Liver (tissue), 9 donors: ENCODE measurements around the gene BLVRA. TPM values are rescaled to one million over a fixed set of nuclear protein-coding genes. Genes with fewer than 3 reads are reported as not detected.

ENCODE experiments used
- DNase-seq: peaks from one replicate; pipeline ENCODE4 v3.0.0-alpha.2; 2017; ENCODE audit warnings: low spot score
- H3K27ac ChIP-seq, 2 donors: one replicate each; pipeline ENCODE4 v1.7.0; 2013; ENCODE audit warnings: inconsistent platforms in 2 of 2, low read length in 2 of 2, control low read depth in 1 of 2, low read depth in 1 of 2, mild to moderate bottlenecking in 1 of 2
- H3K27me3 ChIP-seq, 4 donors: one replicate each; pipeline versions ENCODE4 v1.6.1 to v1.7.0; 2013; ENCODE audit warnings: low read length in 3 of 4, inconsistent platforms in 1 of 4, mild to moderate bottlenecking in 1 of 4, moderate library complexity in 1 of 4; ENCODE audit not compliant: control insufficient read depth in 4 of 4, insufficient read depth in 4 of 4
- H3K36me3 ChIP-seq, 4 donors: one replicate each; pipeline versions ENCODE4 v1.6.1 to v1.7.0; 2013; ENCODE audit warnings: low read length in 3 of 4, mild to moderate bottlenecking in 3 of 4, low read depth in 1 of 4, moderate library complexity in 1 of 4; ENCODE audit not compliant: control insufficient read depth in 4 of 4, insufficient read depth in 3 of 4
- H3K4me1 ChIP-seq, 4 donors: one replicate each; pipeline versions ENCODE4 v1.6.1 to v1.7.0; 2013; ENCODE audit warnings: low read length in 3 of 4, mild to moderate bottlenecking in 3 of 4, moderate library complexity in 1 of 4; ENCODE audit not compliant: control insufficient read depth in 4 of 4, insufficient read depth in 4 of 4
- H3K4me3 ChIP-seq, 3 donors: one replicate each; pipeline versions ENCODE4 v1.6.1 to v1.7.0; 2013; ENCODE audit warnings: low read length in 3 of 3, control low read depth in 1 of 3, low read depth in 1 of 3, mild to moderate bottlenecking in 1 of 3
- H3K9ac ChIP-seq, 2 donors: one replicate each; pipeline ENCODE4 v1.7.0; 2013; ENCODE audit warnings: low read length in 2 of 2, mild to moderate bottlenecking in 2 of 2, moderate library complexity in 2 of 2, control low read depth in 1 of 2, low read depth in 1 of 2
- H3K9me3 ChIP-seq, 4 donors: one replicate each; pipeline versions ENCODE4 v1.6.1 to v1.7.0; 2013; ENCODE audit warnings: low read length in 3 of 4; ENCODE audit not compliant: control insufficient read depth in 4 of 4
- EGR1 ChIP-seq, 2 donors: IDR thresholded peaks; 2 replicates each; pipeline ENCODE4 v1.6.1; 2016 to 2018; ENCODE audit warnings: antibody characterized with exemption in 2 of 2, low read depth in 2 of 2
- FOXA2 ChIP-seq: IDR thresholded peaks from 2 replicates; pipeline ENCODE4 v1.6.1; 2016; ENCODE audit warnings: antibody characterized with exemption
- HNF4A ChIP-seq, 2 donors: conservative IDR thresholded peaks; 2 replicates each; pipeline ENCODE4 v1.6.1; 2016; ENCODE audit warnings: antibody characterized with exemption in 2 of 2, mild to moderate bottlenecking in 2 of 2
- HNF4G ChIP-seq: IDR thresholded peaks from 2 replicates; pipeline ENCODE4 v1.6.1; 2016; ENCODE audit warnings: antibody characterized with exemption
- JUND ChIP-seq, 2 donors: IDR thresholded peaks; 2 replicates each; pipeline ENCODE4 v1.6.1; 2016; ENCODE audit warnings: antibody characterized with exemption in 2 of 2
- RAD21 ChIP-seq, 2 donors: IDR thresholded peaks; 2 replicates each; pipeline ENCODE4 v1.6.1; 2016; ENCODE audit warnings: antibody characterized with exemption in 2 of 2, mild to moderate bottlenecking in 2 of 2
- RXRA ChIP-seq, 2 donors: IDR thresholded peaks; 2 replicates each; pipeline ENCODE4 v1.6.1; 2017 to 2018; ENCODE audit warnings: antibody characterized with exemption in 2 of 2, mild to moderate bottlenecking in 1 of 2
- SP1 ChIP-seq: IDR thresholded peaks from 2 replicates; pipeline ENCODE4 v1.6.1; 2018; ENCODE audit warnings: antibody characterized with exemption, mild to moderate bottlenecking
- TAF1 ChIP-seq: conservative IDR thresholded peaks from 2 replicates; pipeline ENCODE4 v1.6.1; 2016; ENCODE audit warnings: antibody characterized with exemption, mild to moderate bottlenecking
- YY1 ChIP-seq: IDR thresholded peaks from 2 replicates; pipeline ENCODE4 v1.6.1; 2016; ENCODE audit warnings: antibody characterized with exemption, mild to moderate bottlenecking
- WGBS: extraction: QIAGEN DNeasy Blood & Tissue Kit; methylation state at CpG from one replicate; pipeline ENCODE4 v1.1.7; 2013; 5-methylcytosine and 5-hydroxymethylcytosine counted together
- polyA plus RNA-seq, 2 donors: library from polyadenylated mRNA; stranded (reverse) in 1 of 2; unstranded in 1 of 2; fragments of 200-250 nt in 1 of 2; fragments of >200 nt in 1 of 2; fragmentation: Nextera tagmentation in 1 of 2; extraction: Ambion mirVana in 1 of 2; gene quantifications; one replicate each; pipeline versions ENCODE4 v1.2.1 to v1.2.3, GENCODE V29; 2013 to 2015
- total RNA-seq, 2 donors: library from RNA; depleted of rRNA; stranded (reverse); fragments of >200 nt; gene quantifications; one replicate each; pipeline ENCODE4 v1.2.3, GENCODE V29; 2014
- TF ChIP-seq, protein P1 (sequence below): fragments of 150-350 bp; IDR thresholded peaks from 2 replicates; pipeline ENCODE4 v1.5.1; 2017; ENCODE audit warnings: improper control_type of control experiment, low read depth, low read length; ENCODE audit not compliant: missing input control
- TF ChIP-seq, protein P2 (sequence below): IDR thresholded peaks from 2 replicates; pipeline ENCODE4 v1.6.1; 2016; ENCODE audit warnings: antibody characterized with exemption
- TF ChIP-seq, protein P3 (sequence below): IDR thresholded peaks from 2 replicates; pipeline ENCODE4 v1.6.1; 2016; ENCODE audit warnings: antibody characterized with exemption, mild to moderate bottlenecking
- TF ChIP-seq, protein P4 (sequence below): IDR thresholded peaks from 2 replicates; pipeline ENCODE4 v1.6.1; 2016; ENCODE audit warnings: antibody characterized with exemption
- donor health status: healthy.
- donor health status: healthy.
- donor health status: healthy.
- donor health status: healthy.
- donor health status: healthy.

BLVRA gene
- total and polyA plus RNA-seq, 4 donors = 5.1 to 23.5 (median 6.8) TPM

DNA sequence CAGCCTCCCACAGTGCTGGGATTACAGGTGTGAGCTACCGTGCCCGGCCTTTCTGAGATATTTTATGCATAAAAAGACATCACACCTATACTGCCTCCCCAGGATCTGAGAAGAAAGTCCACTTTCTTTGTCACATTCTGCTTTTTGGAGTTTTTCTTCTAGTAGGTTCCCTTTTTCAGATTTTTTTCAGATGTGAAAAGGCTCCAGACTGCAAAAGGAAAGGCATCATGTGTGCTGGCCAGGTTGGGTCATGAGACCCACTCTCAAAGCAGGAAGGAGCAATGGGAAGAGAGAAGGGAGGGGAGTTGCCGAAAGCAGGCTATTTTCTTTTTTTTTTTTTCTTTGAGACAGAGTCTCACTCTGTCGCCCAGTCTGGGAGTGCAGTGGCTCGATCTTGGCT lies 10.8 kb downstream of the BLVRA start:
- TF ChIP-seq TAF1 (no peak), YY1 (no peak)
- Histone ChIP-seq H3K27ac (no peak overlapping the region), H3K9me3 (no peaks in the 10 kb centered on the region), H3K4me1 (peaks cover 0 to 4% (median 2%) of the 10 kb centered on the region in 4 donors), H3K27me3 (no peaks in the 10 kb centered on the region), H3K36me3 (peaks cover 0 to 3% (median 0%) of the 10 kb centered on the region in 4 donors), H3K9ac (no peak overlapping the region), H3K4me3 (no peak overlapping the region)
- WGBS = 93% methylated on average over 5 of the region's 5 CpGs
- DNase-seq = no peak

DNA sequence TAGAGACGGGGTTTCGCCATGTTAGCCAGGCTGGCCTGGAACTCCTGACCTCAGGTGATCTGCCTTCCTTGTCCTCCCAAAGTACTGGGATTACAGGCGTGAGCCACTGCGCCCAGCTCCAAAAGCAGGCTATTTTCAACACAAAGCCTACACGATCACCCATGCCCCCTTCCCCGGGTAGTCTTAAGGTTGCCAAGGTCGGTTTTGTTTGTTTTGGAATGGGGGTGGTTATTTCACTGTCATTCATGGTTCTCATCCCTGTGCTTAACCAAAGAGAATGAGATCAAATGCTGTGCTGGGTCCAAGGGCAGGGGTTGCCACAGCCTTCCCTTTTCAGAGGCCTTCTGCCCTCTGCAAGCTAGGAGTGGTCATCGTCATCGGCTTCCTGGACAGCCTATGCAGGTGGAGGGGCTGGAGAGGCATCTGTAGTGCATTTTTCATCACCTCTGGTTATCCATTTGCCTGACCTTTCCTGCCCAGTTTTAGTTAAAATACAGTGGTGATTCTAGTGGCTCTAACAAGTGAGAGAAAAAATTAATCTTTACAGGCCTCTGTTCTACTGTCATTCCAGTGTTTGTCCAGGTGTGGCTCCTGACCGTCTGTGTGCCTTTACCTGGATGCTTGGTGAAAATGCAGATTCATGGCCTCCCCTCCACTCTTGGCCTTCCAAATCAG lies 11.4 kb downstream of the BLVRA start:
- H3K36me3 ChIP-seq = peaks cover 0 to 3% (median 0%) of the 10 kb centered on the region in 4 donors
- peaks cover 0 to under 1% (median 0%) of the 10 kb centered on the region in 4 donors for H3K4me1 ChIP-seq
- H3K9me3 ChIP-seq = no peaks in the 10 kb centered on the region
- H3K27ac ChIP-seq = no peak overlapping the region
- 74% methylated on average over 10 of the region's 10 CpGs for WGBS
- no peak overlapping the region for H3K4me3 ChIP-seq
- H3K9ac ChIP-seq = no peak overlapping the region
- H3K27me3 ChIP-seq = no peaks in the 10 kb centered on the region
- TF ChIP-seq, protein P1, sequence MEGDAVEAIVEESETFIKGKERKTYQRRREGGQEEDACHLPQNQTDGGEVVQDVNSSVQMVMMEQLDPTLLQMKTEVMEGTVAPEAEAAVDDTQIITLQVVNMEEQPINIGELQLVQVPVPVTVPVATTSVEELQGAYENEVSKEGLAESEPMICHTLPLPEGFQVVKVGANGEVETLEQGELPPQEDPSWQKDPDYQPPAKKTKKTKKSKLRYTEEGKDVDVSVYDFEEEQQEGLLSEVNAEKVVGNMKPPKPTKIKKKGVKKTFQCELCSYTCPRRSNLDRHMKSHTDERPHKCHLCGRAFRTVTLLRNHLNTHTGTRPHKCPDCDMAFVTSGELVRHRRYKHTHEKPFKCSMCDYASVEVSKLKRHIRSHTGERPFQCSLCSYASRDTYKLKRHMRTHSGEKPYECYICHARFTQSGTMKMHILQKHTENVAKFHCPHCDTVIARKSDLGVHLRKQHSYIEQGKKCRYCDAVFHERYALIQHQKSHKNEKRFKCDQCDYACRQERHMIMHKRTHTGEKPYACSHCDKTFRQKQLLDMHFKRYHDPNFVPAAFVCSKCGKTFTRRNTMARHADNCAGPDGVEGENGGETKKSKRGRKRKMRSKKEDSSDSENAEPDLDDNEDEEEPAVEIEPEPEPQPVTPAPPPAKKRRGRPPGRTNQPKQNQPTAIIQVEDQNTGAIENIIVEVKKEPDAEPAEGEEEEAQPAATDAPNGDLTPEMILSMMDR = no peak
- TF ChIP-seq YY1 (no peak), EGR1 (IDR thresholded peaks at IDR 0.05; ENCODE audit: low read depth in 2 of 2) (no peak), HNF4G (no peak), RXRA (IDR thresholded peaks at IDR 0.05) (no peak), RAD21 (IDR thresholded peaks at IDR 0.05) (no peak)
- TF ChIP-seq, protein P2, sequence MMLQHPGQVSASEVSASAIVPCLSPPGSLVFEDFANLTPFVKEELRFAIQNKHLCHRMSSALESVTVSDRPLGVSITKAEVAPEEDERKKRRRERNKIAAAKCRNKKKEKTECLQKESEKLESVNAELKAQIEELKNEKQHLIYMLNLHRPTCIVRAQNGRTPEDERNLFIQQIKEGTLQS = no peak
- TF ChIP-seq, protein P3, sequence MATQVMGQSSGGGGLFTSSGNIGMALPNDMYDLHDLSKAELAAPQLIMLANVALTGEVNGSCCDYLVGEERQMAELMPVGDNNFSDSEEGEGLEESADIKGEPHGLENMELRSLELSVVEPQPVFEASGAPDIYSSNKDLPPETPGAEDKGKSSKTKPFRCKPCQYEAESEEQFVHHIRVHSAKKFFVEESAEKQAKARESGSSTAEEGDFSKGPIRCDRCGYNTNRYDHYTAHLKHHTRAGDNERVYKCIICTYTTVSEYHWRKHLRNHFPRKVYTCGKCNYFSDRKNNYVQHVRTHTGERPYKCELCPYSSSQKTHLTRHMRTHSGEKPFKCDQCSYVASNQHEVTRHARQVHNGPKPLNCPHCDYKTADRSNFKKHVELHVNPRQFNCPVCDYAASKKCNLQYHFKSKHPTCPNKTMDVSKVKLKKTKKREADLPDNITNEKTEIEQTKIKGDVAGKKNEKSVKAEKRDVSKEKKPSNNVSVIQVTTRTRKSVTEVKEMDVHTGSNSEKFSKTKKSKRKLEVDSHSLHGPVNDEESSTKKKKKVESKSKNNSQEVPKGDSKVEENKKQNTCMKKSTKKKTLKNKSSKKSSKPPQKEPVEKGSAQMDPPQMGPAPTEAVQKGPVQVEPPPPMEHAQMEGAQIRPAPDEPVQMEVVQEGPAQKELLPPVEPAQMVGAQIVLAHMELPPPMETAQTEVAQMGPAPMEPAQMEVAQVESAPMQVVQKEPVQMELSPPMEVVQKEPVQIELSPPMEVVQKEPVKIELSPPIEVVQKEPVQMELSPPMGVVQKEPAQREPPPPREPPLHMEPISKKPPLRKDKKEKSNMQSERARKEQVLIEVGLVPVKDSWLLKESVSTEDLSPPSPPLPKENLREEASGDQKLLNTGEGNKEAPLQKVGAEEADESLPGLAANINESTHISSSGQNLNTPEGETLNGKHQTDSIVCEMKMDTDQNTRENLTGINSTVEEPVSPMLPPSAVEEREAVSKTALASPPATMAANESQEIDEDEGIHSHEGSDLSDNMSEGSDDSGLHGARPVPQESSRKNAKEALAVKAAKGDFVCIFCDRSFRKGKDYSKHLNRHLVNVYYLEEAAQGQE = no peak
- TF ChIP-seq, protein P4, sequence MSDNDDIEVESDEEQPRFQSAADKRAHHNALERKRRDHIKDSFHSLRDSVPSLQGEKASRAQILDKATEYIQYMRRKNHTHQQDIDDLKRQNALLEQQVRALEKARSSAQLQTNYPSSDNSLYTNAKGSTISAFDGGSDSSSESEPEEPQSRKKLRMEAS = no peak
- no peak for DNase-seq

DNA sequence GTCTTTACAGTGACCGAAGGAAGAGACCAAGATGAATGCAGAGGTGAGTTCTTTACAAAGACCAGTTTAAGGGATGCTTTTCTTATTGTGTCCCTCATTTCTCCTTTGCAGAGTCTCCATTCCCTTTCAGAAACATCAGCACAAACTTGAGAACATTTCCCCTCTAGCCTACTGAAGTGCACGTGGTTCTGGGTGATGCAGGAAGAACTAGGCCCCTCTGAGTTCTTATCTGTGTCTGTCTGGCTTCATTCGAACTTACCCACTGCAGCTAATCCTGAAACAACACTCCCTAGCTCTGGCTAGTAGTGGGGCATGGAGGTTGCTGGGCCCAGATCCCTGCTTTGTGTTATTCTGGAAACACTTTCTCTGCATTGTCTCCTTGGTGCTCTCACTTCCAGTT lies 12.6 kb downstream of the BLVRA start:
- WGBS = 75% methylated on average over 3 of the region's 3 CpGs
- TF ChIP-seq JUND (IDR thresholded peaks at IDR 0.05) = no peak
- TF ChIP-seq RXRA (IDR thresholded peaks at IDR 0.05) = no peak
- TF ChIP-seq HNF4G = no peak
- no peak for TF ChIP-seq EGR1 (IDR thresholded peaks at IDR 0.05; ENCODE audit: low read depth in 2 of 2)
- no peak for TF ChIP-seq YY1
- TF ChIP-seq SP1 = no peak
- no peak for TF ChIP-seq FOXA2
- TF ChIP-seq HNF4A (conservative IDR thresholded peaks at IDR 0.05) = no peak
- TF ChIP-seq RAD21 (IDR thresholded peaks at IDR 0.05) = no peak
- TF ChIP-seq, protein P3 = no peak
- TF ChIP-seq, protein P2 = no peak
- Histone ChIP-seq H3K9ac (no peak overlapping the region), H3K27ac (no peak overlapping the region), H3K4me3 (no peak overlapping the region), H3K36me3 (peaks cover 0 to 3% (median 0%) of the 10 kb centered on the region in 4 donors), H3K4me1 (no peaks in the 10 kb centered on the region), H3K9me3 (no peaks in the 10 kb centered on the region), H3K27me3 (no peaks in the 10 kb centered on the region)
- no peak for DNase-seq
